HepG2 (cell line): ENCODE results near the gene TMEM267. TPM values are rescaled to one million over a fixed set of nuclear protein-coding genes. Genes with fewer than 3 reads are reported as not detected.

Experiments
- AHR ChIP-seq: IDR thresholded peaks from 2 replicates; pipeline ENCODE4 v1.6.1; 2018; ENCODE audit warnings: missing genetic modification reagents, missing compliant biosample characterization
- HNRNPK ChIP-seq: fragments of 200-400 bp; formaldehyde crosslinking; IDR thresholded peaks from 2 replicates; pipeline ENCODE4 v1.6.1; 2018; ENCODE audit warnings: low read length, low read depth, moderate library complexity, mild to moderate bottlenecking; ENCODE audit not compliant: poor library complexity, severe bottlenecking
- HOMEZ ChIP-seq: IDR thresholded peaks from 2 replicates; pipeline ENCODE4 v1.6.1; 2016; ENCODE audit warnings: low read depth
- MBNL3 ChIP-seq: fragments of 250-450 bp; sonication (Bioruptor Pico); conservative IDR thresholded peaks from 2 replicates; pipeline ENCODE4 v1.8.0; 2022; ENCODE audit warnings: mild to moderate bottlenecking, inconsistent platforms
- RNF2 ChIP-seq: fragments of 450-650 bp; conservative IDR thresholded peaks from 2 replicates; pipeline ENCODE4 v1.6.1; 2016; ENCODE audit warnings: low read depth
- SSRP1 ChIP-seq: IDR thresholded peaks from 2 replicates; pipeline ENCODE4 v1.6.1; 2016; ENCODE audit warnings: control low read depth
- THYN1 ChIP-seq: sonication (generic); formaldehyde crosslinking; IDR thresholded peaks from 2 replicates; pipeline ENCODE4 v1.8.1; 2023; ENCODE audit warnings: low read depth, mild to moderate bottlenecking, moderate library complexity, missing genetic modification reagents, borderline replicate concordance
- U2AF2 ChIP-seq: fragments of 200-400 bp; formaldehyde crosslinking; IDR thresholded peaks from 2 replicates; pipeline ENCODE4 v1.6.1; 2017; ENCODE audit warnings: low read depth, mild to moderate bottlenecking, low read length
- ZNF101 ChIP-seq: sonication (generic); formaldehyde crosslinking; IDR thresholded peaks from 2 replicates; pipeline ENCODE4 v1.4.0; 2020; ENCODE audit warnings: mild to moderate bottlenecking, low read depth, missing genetic modification reagents, borderline replicate concordance
- ZNF207 ChIP-seq: fragments of 450-650 bp; IDR thresholded peaks from 2 replicates; pipeline ENCODE4 v1.6.1; 2016; ENCODE audit warnings: antibody characterized with exemption, borderline replicate concordance
- ZNF296 ChIP-seq: sonication (generic); formaldehyde crosslinking; conservative IDR thresholded peaks from 2 replicates; pipeline ENCODE4 v1.5.0; 2020; ENCODE audit warnings: mild to moderate bottlenecking, missing genetic modification reagents
- ZNF337 ChIP-seq: sonication (generic); formaldehyde crosslinking; IDR thresholded peaks from 2 replicates; pipeline ENCODE4 v1.5.1; 2020; ENCODE audit warnings: missing genetic modification reagents, low read depth, mild to moderate bottlenecking, borderline replicate concordance
- ZNF354B ChIP-seq: sonication (generic); formaldehyde crosslinking; IDR thresholded peaks from 2 replicates; pipeline ENCODE4 v1.8.0; 2022; ENCODE audit warnings: mild to moderate bottlenecking, missing genetic modification reagents
- ZNF382 ChIP-seq: sonication (generic); formaldehyde crosslinking; IDR thresholded peaks from 2 replicates; pipeline ENCODE4 v1.5.0; 2020; ENCODE audit warnings: missing genetic modification reagents, mild to moderate bottlenecking, borderline replicate concordance
- ZNF674 ChIP-seq: sonication (generic); formaldehyde crosslinking; IDR thresholded peaks from 2 replicates; pipeline ENCODE4 v1.5.0; 2020; ENCODE audit warnings: low read depth, mild to moderate bottlenecking, missing genetic modification reagents
- ZSCAN5A ChIP-seq: sonication (generic); formaldehyde crosslinking; IDR thresholded peaks from 2 replicates; pipeline ENCODE4 v1.8.0; 2022; ENCODE audit warnings: mild to moderate bottlenecking, missing genetic modification reagents, borderline replicate concordance
- polyA plus RNA-seq, 8 experiments: library from polyadenylated mRNA; depleted of rRNA in 3 of 8; stranded (reverse) in 7 of 8; unstranded in 1 of 8; fragments of >200 nt; fragmentation: Illumina TruSeq in 4 of 8; extraction: Trizol in 4 of 8; gene quantifications; 2 replicates each; pipeline versions ENCODE4 v1.2.1 to v1.2.3, GENCODE V29; 2011 to 2016; ENCODE audit warnings: low read depth in 4 of 8, missing spikeins in 1 of 8, mixed read lengths in 1 of 8; ENCODE audit not compliant: insufficient read depth in 1 of 8
- total RNA-seq, 5 experiments: library from RNA; depleted of rRNA; stranded (reverse); fragments of >200 nt; fragmentation: Illumina TruSeq; extraction: Trizol; gene quantifications; 2 replicates each; pipeline ENCODE4 v1.2.3, GENCODE V29; 2016; ENCODE audit warnings: low read depth in 1 of 5
- TF ChIP-seq, protein P1 (sequence below): IDR thresholded peaks from 2 replicates; pipeline ENCODE4 v1.6.1; 2016; ENCODE audit warnings: low read depth, control low read depth
- TF ChIP-seq, protein P2 (sequence below): sonication (generic); formaldehyde crosslinking; IDR thresholded peaks from 2 replicates; pipeline ENCODE4 v1.4.0; 2020; ENCODE audit warnings: missing genetic modification reagents
- TF ChIP-seq, protein P3 (sequence below): sonication (generic); formaldehyde crosslinking; IDR thresholded peaks from 2 replicates; pipeline ENCODE4 v1.8.1; 2023; ENCODE audit warnings: mild to moderate bottlenecking, missing genetic modification reagents, borderline replicate concordance
- TF ChIP-seq, protein P4 (sequence below): sonication (generic); formaldehyde crosslinking; IDR thresholded peaks from 2 replicates; pipeline ENCODE4 v1.8.0; 2022; ENCODE audit warnings: mild to moderate bottlenecking, missing genetic modification reagents; ENCODE audit not compliant: insufficient replicate concordance

The TMEM267 gene
- total and polyA plus RNA-seq, 2 of the 13 experiments (the other 11 are each of a cell fraction or from before 2014, with no cell fraction given): 8.9 to 12.6 TPM

DNA sequence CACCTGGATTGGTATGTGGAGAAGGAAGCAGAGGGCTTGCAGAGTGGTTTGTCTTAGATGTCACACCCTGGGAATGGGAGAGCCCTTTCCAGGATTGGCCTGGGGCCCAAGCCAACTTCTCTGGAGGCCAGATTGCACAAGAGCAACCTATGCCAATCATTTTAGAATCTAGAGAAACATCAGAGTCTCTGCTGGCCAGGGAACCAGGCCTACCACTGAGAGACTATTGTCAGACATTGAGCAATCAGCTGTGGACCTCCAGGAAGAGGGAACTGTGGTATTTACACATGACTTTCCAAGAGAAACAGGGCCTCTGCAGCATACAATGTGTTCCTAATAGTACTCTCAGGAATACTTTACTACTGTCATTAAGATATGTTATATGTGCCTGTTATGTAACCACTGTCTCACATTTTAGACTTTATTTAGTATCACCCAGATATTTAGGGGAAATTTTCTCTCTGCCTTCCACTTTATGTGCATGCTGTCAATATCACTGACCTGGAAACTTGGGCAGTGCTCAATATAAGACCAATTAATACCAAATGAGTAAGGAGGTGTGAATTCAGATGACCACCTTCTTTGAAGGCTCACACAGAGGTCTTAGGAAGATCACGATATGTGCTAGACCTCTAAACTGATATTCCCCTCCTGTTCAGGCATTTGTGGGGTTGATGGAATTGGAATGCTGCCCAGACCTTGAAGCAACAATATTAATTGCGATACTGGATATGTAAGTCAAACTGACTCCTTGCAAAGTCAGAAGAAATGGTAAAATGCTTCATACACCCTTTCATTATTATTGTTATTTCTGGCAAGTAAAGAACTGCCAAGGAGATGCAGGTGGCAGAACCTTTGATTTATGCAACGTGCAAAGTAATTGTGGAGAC lies 50.9 kb downstream of the TMEM267 start (continued):
- TF ChIP-seq, protein P1, sequence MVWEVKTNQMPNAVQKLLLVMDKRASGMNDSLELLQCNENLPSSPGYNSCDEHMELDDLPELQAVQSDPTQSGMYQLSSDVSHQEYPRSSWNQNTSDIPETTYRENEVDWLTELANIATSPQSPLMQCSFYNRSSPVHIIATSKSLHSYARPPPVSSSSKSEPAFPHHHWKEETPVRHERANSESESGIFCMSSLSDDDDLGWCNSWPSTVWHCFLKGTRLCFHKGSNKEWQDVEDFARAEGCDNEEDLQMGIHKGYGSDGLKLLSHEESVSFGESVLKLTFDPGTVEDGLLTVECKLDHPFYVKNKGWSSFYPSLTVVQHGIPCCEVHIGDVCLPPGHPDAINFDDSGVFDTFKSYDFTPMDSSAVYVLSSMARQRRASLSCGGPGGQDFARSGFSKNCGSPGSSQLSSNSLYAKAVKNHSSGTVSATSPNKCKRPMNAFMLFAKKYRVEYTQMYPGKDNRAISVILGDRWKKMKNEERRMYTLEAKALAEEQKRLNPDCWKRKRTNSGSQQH (CRISPR knock-in tag): no peak
- TF ChIP-seq U2AF2 (no peak), ZNF674 (CRISPR knock-in tag) (no peak), AHR (no peak), ZNF354B (CRISPR knock-in tag) (no peak), HNRNPK (no peak), ZNF207 (no peak), ZNF101 (CRISPR knock-in tag) (no peak), HOMEZ (CRISPR knock-in tag) (peak; percentile 91), MBNL3 (CRISPR knock-in tag) (no peak), ZNF296 (no peak), ZSCAN5A (CRISPR knock-in tag) (peak; percentile 96; the same call in 1 of the 2 replicates), ZNF382 (no peak), ZNF337 (CRISPR knock-in tag) (no peak), SSRP1 (CRISPR knock-in tag) (peak; percentile 50; the same call in 1 of the 2 replicates), THYN1 (0 out of 2 replicates have a peak, but pooled peaks have one; percentile 72), RNF2 (no peak)
- TF ChIP-seq, protein P2, sequence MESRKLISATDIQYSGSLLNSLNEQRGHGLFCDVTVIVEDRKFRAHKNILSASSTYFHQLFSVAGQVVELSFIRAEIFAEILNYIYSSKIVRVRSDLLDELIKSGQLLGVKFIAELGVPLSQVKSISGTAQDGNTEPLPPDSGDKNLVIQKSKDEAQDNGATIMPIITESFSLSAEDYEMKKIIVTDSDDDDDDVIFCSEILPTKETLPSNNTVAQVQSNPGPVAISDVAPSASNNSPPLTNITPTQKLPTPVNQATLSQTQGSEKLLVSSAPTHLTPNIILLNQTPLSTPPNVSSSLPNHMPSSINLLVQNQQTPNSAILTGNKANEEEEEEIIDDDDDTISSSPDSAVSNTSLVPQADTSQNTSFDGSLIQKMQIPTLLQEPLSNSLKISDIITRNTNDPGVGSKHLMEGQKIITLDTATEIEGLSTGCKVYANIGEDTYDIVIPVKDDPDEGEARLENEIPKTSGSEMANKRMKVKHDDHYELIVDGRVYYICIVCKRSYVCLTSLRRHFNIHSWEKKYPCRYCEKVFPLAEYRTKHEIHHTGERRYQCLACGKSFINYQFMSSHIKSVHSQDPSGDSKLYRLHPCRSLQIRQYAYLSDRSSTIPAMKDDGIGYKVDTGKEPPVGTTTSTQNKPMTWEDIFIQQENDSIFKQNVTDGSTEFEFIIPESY (CRISPR knock-in tag): 0 out of 2 replicates have a peak, but pooled peaks have one; percentile 44
- TF ChIP-seq, protein P3, sequence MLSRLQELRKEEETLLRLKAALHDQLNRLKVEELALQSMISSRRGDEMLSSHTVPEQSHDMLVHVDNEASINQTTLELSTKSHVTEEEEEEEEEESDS (CRISPR knock-in tag): no peak
- TF ChIP-seq, protein P4, sequence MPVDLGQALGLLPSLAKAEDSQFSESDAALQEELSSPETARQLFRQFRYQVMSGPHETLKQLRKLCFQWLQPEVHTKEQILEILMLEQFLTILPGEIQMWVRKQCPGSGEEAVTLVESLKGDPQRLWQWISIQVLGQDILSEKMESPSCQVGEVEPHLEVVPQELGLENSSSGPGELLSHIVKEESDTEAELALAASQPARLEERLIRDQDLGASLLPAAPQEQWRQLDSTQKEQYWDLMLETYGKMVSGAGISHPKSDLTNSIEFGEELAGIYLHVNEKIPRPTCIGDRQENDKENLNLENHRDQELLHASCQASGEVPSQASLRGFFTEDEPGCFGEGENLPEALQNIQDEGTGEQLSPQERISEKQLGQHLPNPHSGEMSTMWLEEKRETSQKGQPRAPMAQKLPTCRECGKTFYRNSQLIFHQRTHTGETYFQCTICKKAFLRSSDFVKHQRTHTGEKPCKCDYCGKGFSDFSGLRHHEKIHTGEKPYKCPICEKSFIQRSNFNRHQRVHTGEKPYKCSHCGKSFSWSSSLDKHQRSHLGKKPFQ (CRISPR knock-in tag): no peak
